Cerebellar cortex (tissue), 1 donor: ENCODE results near the gene PIK3R1.
A peak's percentile ranks its signal among the peaks of the same experiment; 100 is the strongest.

Source experiments
- DNase-seq: peaks from one replicate; pipeline ENCODE4 v3.0.0-alpha.2; 2015; ENCODE audit warnings: low spot score

PIK3R1 gene

DNA sequence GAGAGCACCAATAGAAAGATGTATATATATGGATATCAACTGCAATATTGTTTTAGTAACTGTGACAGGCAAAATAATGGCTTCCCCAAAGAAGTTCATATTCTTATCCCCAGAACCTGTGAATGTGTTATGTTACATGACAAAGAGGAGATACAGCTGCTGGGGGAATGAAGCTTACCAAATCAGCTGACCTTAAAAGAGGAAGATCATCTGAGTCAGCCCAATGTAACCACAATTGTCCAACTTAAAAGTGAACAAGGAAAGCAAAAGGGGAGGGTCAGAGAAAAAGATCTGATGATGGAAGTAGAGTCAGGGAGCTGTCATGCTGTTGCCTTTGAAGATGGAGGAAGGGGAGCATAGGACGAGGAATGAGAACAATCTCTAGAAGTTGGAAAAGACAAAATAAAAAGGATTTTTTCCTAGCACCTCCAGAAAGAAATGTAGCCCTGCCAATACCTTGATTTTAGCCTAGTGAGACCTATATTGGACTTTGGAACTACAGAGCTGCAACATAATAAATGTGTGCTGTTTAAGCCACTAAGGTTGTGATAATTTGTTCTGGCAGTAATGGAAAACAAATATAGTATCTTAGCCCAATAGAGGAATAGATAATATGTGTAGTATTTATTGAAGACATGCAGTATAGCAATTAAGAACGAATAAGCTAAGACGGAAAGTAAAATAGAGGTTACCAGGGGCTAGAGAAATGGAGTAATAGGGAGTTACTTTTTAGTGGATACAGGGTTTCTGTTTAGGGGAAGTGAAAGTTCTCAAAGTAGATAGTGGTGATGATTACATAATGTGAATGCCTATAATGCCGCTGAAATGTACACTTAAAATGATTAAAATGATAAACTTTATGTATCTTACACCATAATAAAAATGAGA is 115.9 kb downstream of the PIK3R1 start:
- no peak for DNase-seq

- DNase-seq = no peak
Observed at GRCh38 chr5:68332080-68332451, 116.5 kb downstream of the PIK3R1 start.

GRCh38 chr5:68332556-68332955 is 117.0 kb downstream of the PIK3R1 start:
- DNase-seq = no peak

DNA sequence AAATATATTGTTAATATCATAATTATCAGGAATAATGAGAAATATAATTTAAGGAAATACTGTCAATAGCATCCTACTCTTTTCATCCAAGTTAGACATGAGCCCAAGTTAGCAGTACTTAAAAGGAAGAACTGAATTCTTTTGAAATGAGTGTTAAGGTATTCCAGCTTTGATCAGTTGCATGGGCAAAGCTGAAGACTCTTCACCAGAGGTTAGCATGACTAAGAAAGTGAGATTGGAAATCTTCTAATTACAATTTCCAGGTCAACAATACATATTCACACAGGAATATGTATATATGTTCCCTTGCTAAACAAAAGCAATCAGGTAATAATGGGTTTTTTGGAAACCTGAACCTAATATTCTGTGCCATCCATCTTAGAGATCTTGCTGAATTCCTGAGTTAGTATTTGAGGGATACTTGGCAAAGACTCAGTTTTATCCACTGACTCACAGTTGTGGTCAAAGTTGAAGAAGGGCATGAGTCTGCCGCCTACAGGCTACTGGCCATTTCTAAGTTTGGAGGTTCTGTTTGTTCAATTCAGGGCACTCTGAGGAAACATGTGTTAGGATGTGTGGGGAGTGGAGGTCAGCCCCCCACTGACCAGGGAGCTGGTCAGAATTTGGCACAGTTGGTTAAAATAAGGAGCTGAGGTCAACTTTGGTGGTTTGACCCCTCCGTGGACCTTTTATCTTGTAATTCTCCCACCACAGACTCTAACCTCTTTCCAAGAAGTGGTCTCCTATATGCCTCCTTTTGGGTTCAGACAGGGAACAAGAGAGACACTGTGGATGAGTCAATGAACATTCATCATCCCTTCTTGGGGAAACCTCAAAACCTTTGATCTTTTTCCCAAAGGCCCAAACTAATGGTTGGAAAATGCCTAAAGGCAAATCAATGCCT is 118.3 kb downstream of the PIK3R1 start:
- DNase-seq = no peak

GRCh38 chr5:68334553-68334886 is 119.0 kb downstream of the PIK3R1 start:
- DNase-seq = no peak

DNA sequence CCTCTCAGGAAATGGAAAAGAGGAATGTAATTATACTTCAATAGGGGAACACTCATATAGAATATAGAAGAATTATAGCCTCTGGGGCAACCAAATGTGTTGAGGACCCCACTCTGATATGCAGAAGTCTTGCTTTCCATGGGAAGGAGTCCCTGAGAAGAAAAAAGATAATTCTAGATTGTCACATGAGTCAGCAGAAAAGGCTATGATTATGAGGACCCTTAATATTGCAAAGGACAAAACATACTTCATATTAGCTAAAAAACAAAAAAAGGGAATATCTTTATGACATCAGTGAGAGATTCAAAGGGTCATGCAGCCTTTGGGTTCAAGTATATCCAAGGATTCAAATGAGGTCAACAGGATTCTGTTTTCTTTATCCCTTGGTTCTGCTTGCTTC is 119.5 kb downstream of the PIK3R1 start:
- no peak for DNase-seq

DNA sequence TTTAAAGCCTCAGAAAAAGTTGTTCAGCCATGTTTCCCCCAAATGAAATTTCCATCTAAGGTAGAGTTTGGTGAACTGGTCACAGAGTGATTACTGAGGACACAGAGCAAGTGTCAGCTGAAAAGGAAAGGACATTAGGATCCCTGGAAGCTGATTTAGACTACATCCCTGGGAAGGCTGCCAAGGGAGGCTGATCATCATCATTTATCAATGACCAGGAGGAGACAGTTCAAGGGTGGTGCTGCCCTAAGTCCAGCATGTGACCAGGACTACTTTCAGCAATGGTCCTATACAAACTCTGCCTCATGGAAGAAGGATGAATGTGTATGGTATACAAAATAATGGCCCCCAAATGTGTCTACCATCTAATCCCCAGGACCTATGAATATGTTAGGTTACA is 120.6 kb downstream of the PIK3R1 start:
- no peak for DNase-seq

- DNase-seq = no peak
Observed at GRCh38 chr5:68337235-68337634, 121.7 kb downstream of the PIK3R1 start.

- no peak for DNase-seq
Observed at GRCh38 chr5:68339921-68340321, 124.4 kb downstream of the PIK3R1 start.

DNA sequence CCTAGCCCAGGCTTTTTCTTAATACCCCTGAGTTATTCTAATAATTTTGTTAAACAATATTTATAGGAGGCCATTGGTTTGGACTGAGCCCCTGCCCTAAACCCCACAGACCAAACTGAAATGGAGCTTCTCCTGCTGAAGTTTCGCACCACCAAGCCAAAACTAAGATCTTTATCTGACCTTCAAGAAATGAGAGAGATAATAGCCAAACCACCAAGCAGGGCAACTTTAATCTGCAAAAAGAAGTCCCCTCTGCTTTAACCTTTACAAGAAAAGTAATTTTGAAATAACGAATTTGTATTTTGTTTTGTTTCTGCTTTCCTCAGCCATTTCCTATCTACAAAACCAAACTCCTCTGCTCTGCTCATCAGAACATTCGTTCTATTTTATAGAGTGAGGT is 125.5 kb downstream of the PIK3R1 start:
- no peak for DNase-seq

DNA sequence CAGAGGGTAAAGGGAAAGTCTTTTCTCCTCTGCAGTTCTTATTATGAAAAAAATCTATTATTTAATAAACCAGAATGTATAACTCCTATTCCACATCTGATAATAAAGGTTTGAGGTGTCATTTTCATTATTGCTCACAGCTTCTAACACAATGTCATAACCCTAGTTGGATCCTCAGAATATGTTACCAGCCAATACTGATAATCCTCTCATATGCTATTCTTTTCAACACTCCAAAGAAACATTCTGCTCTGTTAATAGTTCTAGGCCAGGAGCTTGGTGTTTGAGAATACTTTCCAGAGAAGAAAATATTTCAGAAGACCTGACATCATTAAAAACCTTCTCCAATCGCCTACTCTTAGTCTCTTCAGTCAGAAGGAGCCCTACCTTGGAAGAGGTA is 127.1 kb downstream of the PIK3R1 start:
- DNase-seq = no peak

GRCh38 chr5:68343421-68343826 is 127.9 kb downstream of the PIK3R1 start:
- DNase-seq = peak; percentile 20

GRCh38 chr5:68344447-68345111 is 129.0 kb downstream of the PIK3R1 start:
- DNase-seq = no peak

- no peak for DNase-seq
Observed at GRCh38 chr5:68345171-68345570, 129.6 kb downstream of the PIK3R1 start.

DNA sequence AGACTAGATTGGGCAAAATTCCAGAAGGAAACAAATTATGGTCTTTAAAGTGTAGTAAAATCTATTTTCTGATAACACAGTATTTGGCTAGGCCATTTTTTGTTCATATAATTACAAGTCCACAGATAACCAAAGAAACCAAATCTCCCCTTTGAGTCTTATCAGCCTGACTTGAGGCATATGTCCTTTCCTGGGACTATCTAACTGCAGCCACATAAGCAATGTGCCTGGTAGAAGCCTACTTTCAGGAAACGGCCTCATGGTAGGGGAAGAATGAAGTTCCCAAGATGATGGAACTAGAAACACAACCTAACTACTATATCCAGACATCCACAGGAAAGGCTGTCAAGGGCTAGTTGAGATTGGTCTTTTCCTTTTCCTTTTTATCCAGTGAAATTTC is 130.0 kb downstream of the PIK3R1 start:
- no peak for DNase-seq

GRCh38 chr5:68347536-68347935 is 132.0 kb downstream of the PIK3R1 start:
- DNase-seq = no peak

- DNase-seq = no peak
Observed at GRCh38 chr5:68348447-68349222, 133.1 kb downstream of the PIK3R1 start.

- no peak for DNase-seq
Observed at GRCh38 chr5:68350176-68350575, 134.6 kb downstream of the PIK3R1 start.
